AG09309 (cell line): Measurements from ENCODE around the gene GNG12.

Experiments used
- DNase-seq: peaks from one replicate; pipeline ENCODE4 v3.0.0-alpha.2; 2010; ENCODE audit warnings: low read depth
- H3K4me3 ChIP-seq: 2 replicates; pipeline ENCODE4 v1.5.1; 2011; ENCODE audit warnings: mild to moderate bottlenecking, low read depth, low read length, moderate library complexity; ENCODE audit not compliant: control insufficient read depth
- CTCF ChIP-seq: IDR thresholded peaks from 2 replicates; pipeline ENCODE4 v1.5.1; 2011; ENCODE audit warnings: mild to moderate bottlenecking, low read depth, low read length, inconsistent platforms; ENCODE audit not compliant: insufficient read depth, control insufficient read depth; ENCODE audit errors: missing control alignments

The GNG12 gene

GRCh38 chr1:67755160-67755559 lies 78.1 kb downstream of the GNG12 start:
- no peak for TF ChIP-seq CTCF
- no peak for DNase-seq
- no peak overlapping the region for H3K4me3 ChIP-seq

DNA sequence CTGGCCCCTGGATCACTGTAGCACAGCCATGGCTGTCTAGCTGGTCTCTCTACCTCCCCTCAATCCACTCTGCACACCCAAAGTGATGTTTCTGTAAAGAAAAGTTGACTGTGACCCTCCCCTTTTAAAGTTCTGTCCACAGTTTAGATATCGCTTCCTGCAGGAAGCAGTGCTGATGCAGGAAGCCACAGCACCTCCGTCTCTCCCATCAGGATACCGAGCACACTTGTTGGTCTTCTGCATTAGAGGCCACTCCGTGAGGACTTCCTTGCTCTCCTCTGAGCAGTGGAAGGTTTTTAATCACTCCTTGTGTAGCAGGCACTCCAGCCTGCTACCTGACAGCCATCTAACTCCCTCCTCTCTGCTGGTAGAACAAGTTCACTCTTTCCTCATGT lies 78.7 kb downstream of the GNG12 start:
- no peak overlapping the region for H3K4me3 ChIP-seq
- TF ChIP-seq CTCF: no peak
- no peak for DNase-seq

DNA sequence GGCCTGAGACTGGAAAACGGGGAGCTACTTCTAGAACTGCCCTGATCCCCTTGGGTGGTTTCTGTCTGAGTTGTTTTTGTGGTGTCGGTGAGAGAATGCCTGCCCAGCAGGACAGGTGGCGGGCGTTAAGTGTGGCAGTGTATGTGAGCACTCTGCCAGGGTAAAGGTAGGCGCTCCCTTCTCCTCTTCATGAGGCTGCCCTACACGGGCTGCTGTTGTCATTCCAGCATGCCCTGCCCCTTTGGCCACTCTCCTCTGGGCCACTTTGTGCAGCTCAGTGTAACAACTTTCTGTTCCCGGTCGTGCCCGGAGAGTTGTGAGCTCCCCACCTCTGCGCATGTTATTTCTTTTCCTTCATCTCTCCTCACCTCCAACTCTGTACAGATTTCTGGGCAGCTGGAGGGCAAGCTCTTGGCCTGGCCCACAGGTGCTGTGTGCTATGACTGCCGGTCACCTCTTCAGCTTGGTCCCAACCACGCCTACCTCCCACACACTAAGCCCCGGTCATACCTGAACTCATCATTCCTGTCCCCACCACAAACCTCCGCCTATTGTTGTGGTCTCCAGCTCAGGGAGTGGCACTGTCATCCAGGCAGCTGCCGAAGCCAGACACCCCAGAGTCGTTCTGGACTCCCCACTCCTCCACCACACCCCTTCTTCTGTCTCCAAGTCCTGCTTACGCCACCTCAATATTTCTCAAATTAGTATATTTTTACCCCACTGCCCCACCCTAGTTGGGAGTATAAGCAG lies 79.3 kb downstream of the GNG12 start:
- no peak for DNase-seq
- TF ChIP-seq CTCF: no peak
- no peak overlapping the region for H3K4me3 ChIP-seq

- no peak for DNase-seq
- no peak for TF ChIP-seq CTCF
Observed at GRCh38 chr1:67752306-67752705, 81.0 kb downstream of the GNG12 start.

DNA sequence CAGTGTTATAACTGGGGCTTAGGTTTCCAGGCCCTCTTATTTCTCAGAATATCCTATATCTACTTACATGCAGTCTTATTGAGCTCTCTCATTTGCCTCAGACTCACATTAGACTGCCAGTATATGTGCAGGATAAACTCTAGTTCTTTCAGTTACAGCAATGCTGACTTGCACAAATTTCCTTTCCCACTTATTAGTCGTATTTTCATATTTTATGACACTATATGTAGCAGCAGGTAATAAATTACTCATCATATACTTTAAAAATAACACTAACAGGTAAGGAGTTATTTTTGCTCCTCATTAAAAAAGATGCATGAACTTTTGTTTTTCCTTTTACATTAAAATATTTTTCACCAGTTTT lies 82.6 kb downstream of the GNG12 start:
- no peak for TF ChIP-seq CTCF
- no peak overlapping the region for H3K4me3 ChIP-seq
- DNase-seq: no peak

More at GRCh38 chr1:67752306-67752705, 81.0 kb downstream of the GNG12 start:
- H3K4me3 ChIP-seq: no peak overlapping the region

- peak; percentile 55 for DNase-seq
- no peak for TF ChIP-seq CTCF
- H3K4me3 ChIP-seq: peak overlapping the region; percentile 11; the same call in 1 of the 2 replicates
Observed at GRCh38 chr1:67749844-67750690, 83.2 kb downstream of the GNG12 start.
